ENCODE results near the gene TCTN2.

- TF ChIP-seq POLR2A (IDR thresholded peaks at IDR 0.05): no peak
- no peak for TF ChIP-seq CTCF (IDR thresholded peaks at IDR 0.05)
These were observed 77.7 kb downstream of the TCTN2 start for GRCh38 chr12:123748661-123749060.
